Measurements from ENCODE around the gene TPM1. TPM values are rescaled to one million over a fixed set of nuclear protein-coding genes. Genes with fewer than 3 reads are reported as not detected.
A peak's percentile ranks its signal among the peaks of the same experiment; 100 is the strongest.

The TPM1 gene
- total RNA-seq, 1 experiment from 2014 or later, result 298 TPM

GRCh38 chr15:63018639-63019038 is 23.9 kb upstream of the TPM1 start:
- Histone ChIP-seq H3K9me3 (ENCODE audit: control insufficient read depth, insufficient read depth, low read depth, low read length) (no peaks in the 10 kb centered on the region), H3K27ac (ENCODE audit: low read length) (no peak overlapping the region), H3K27me3 (ENCODE audit: control insufficient read depth, insufficient read depth, low read length) (no peaks in the 10 kb centered on the region), H3K36me3 (ENCODE audit: control insufficient read depth, insufficient read depth, low read length) (no peaks in the 10 kb centered on the region), H3K4me1 (ENCODE audit: control insufficient read depth, insufficient read depth, low read length) (0 out of 2 replicates have a peak, but pooled peaks cover 2% of the 10 kb centered on the region), H3K4me3 (ENCODE audit: low read depth in 2 of 2, low read length in 2 of 2) (no peak overlapping the region)
- no peak for TF ChIP-seq TCF7L2 (IDR thresholded peaks at IDR 0.05; ENCODE audit: low read depth, low read length)
- no peak for TF ChIP-seq REST (IDR thresholded peaks at IDR 0.05; ENCODE audit: insufficient read depth in 1 of 2, low read depth in 2 of 2, low read length in 1 of 2)
- TF ChIP-seq SIN3A (IDR thresholded peaks at IDR 0.05; ENCODE audit: borderline replicate concordance, insufficient read depth, low read depth, low read length), result no peak
- TF ChIP-seq POLR2AphosphoS5 (IDR thresholded peaks at IDR 0.05; ENCODE audit: low read depth, low read length), result no peak
- TF ChIP-seq CTCF (IDR thresholded peaks at IDR 0.05), result no peak
- DNase-seq (ENCODE audit: low read depth, low spot score) (no peak), ATAC-seq (no peak)
- CTCF ChIA-PET, result no interaction called here
- POLR2A ChIA-PET, result interaction anchor here (0.6 kb wide), 1 partner anchor 25 kb away, joined by 4 read pairs; no protein-coding TSS in a partner anchor
- no TSS peak for BruUV-seq (replicated peaks)
- in situ Hi-C loops (cut with HindIII; ENCODE audit: low pct_unique_long_range_greater_than_20kb, low sequenced_read_pairs) (no loop called here), intact Hi-C loops (cut with micrococcal nuclease; ENCODE audit: unreplicated experiment) (no loop called here)

GRCh38 chr15:63019511-63020109 is 22.9 kb upstream of the TPM1 start:
- DNase-seq (ENCODE audit: low read depth, low spot score), result peak; percentile 61
- ATAC-seq, result no peak; the same call in 1 of the 2 replicates
- intact Hi-C loops (cut with micrococcal nuclease; ENCODE audit: unreplicated experiment), result no loop called here
- no peak overlapping the region for H3K27ac ChIP-seq (ENCODE audit: low read length)
- no TSS peak for BruUV-seq (replicated peaks)
- H3K9me3 ChIP-seq (ENCODE audit: control insufficient read depth, insufficient read depth, low read depth, low read length), result no peaks in the 10 kb centered on the region
- TF ChIP-seq REST (IDR thresholded peaks at IDR 0.05; ENCODE audit: insufficient read depth in 1 of 2, low read depth in 2 of 2, low read length in 1 of 2) (no peak), TCF7L2 (IDR thresholded peaks at IDR 0.05; ENCODE audit: low read depth, low read length) (no peak), POLR2AphosphoS5 (IDR thresholded peaks at IDR 0.05; ENCODE audit: low read depth, low read length) (no peak), CTCF (IDR thresholded peaks at IDR 0.05) (no peak), SIN3A (IDR thresholded peaks at IDR 0.05; ENCODE audit: borderline replicate concordance, insufficient read depth, low read depth, low read length) (no peak)
- H3K27me3 ChIP-seq (ENCODE audit: control insufficient read depth, insufficient read depth, low read length), result no peaks in the 10 kb centered on the region
- ChIA-PET CTCF (no interaction called here), POLR2A (no interaction called here)
- no peak overlapping the region for H3K4me3 ChIP-seq (ENCODE audit: low read depth in 2 of 2, low read length in 2 of 2)
- in situ Hi-C loops (cut with HindIII; ENCODE audit: low pct_unique_long_range_greater_than_20kb, low sequenced_read_pairs), result no loop called here
- 0 out of 2 replicates have a peak, but pooled peaks cover 2% of the 10 kb centered on the region for H3K4me1 ChIP-seq (ENCODE audit: control insufficient read depth, insufficient read depth, low read length)
- H3K36me3 ChIP-seq (ENCODE audit: control insufficient read depth, insufficient read depth, low read length), result no peaks in the 10 kb centered on the region

Data from Panc1 (cell line).